MCF 10A (cell line): ENCODE data around the gene SLC30A1. TPM values are rescaled to one million over a fixed set of nuclear protein-coding genes. Genes with fewer than 3 reads are reported as not detected.

Experiments
- BruUV-seq: library from RNA; stranded (reverse); fragments of 400-500 nt; replicated peaks from 2 replicates; lab custom pipeline; 2021; lab: Mats Ljungman, UMichigan
- CTCF ChIA-PET: fragments of 300-600 bp; sonication (Branson Sonifier 250); formaldehyde crosslinking; extraction: SDS; loops from one replicate; lab custom pipeline; 2021; ENCODE audit warnings: antibody characterized with exemption, inconsistent platforms; lab: Yijun Ruan, JAX
- POLR2A ChIA-PET: fragments of 300-600, 350-650 bp; sonication (Branson Sonifier 250); formaldehyde crosslinking; extraction: SDS; loops from one replicate; lab custom pipeline; 2020; ENCODE audit warnings: antibody characterized with exemption, inconsistent platforms; lab: Yijun Ruan, JAX
- DNase-seq: peaks from one replicate; pipeline ENCODE4 v3.0.0-alpha.2; 2018; ENCODE audit not compliant: unreplicated experiment
- H3K27ac Mint-ChIP-seq: one replicate; pipeline ENCODE4 v1.8.0; 2022; ENCODE audit warnings: mild to moderate bottlenecking, low read depth, mixed read lengths; ENCODE audit not compliant: unreplicated experiment
- H3K27me3 Mint-ChIP-seq: one replicate; pipeline ENCODE4 v1.8.0; 2022; ENCODE audit warnings: mixed read lengths; ENCODE audit not compliant: insufficient read depth, unreplicated experiment
- H3K36me3 Mint-ChIP-seq: one replicate; pipeline ENCODE4 v1.8.0; 2022; ENCODE audit warnings: mild to moderate bottlenecking, moderate library complexity, mixed read lengths; ENCODE audit not compliant: insufficient read depth, unreplicated experiment
- H3K4me1 Mint-ChIP-seq: one replicate; pipeline ENCODE4 v1.8.0; 2022; ENCODE audit warnings: mixed read lengths; ENCODE audit not compliant: insufficient read depth, unreplicated experiment
- H3K4me3 Mint-ChIP-seq: one replicate; pipeline ENCODE4 v1.8.0; 2022; ENCODE audit warnings: mild to moderate bottlenecking, moderate library complexity, mixed read lengths; ENCODE audit not compliant: unreplicated experiment
- H3K9me3 Mint-ChIP-seq: one replicate; pipeline ENCODE4 v1.8.0; 2022; ENCODE audit warnings: mixed read lengths; ENCODE audit not compliant: unreplicated experiment
- intact Hi-C: fragments of 100-400 bp; cut with micrococcal nuclease; formaldehyde crosslinking; loops from 2 replicates; pipeline ENCODE4 v1.14.1; 2022
- total RNA-seq: library from RNA; stranded (reverse); gene quantifications from 2 replicates; pipeline ENCODE4 v1.2.3, GENCODE V29; 2022
- TF ChIP-seq, protein P1 (sequence below): fragments of 200-600 bp; IDR thresholded peaks from one replicate; pipeline ENCODE4 v1.8.0; 2022; ENCODE audit warnings: antibody characterized with exemption, mild to moderate bottlenecking; ENCODE audit not compliant: unreplicated experiment

SLC30A1 gene
- total RNA-seq, 1 experiment from 2014 or later, result 94.1 TPM

DNA sequence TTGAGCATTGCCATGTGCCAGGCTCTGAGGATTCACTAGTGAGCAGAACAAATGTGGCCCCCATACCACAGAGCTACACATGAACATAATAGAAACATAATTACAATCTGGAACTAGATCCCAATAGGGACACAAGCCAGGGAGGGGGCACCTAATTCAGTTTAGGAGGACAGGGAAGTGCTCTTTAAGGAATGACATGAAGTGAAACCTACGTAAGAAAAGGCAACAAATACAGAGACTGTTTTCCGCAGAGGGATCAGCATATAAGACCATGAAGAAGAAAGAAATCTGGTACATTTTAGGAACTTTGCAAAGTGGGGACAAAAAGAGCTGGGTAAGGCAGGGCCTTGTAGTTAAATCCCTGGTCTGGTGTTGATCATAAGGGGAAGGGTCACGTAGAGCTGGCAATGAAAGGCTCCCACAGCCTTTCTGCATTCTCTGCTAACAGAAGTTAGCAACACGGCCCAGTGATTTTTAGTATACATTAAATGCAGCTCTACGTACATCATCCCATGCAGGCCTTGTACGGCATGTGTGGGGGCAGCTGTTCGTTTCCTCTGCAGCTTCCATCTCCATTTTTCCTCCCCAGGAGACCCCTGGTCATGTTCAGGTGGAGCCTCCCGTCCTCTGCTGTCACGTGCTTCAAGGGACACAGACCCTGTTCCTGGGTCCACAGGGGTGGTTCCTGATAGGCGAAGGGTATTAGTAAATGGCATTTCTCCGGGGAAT lies 26.8 kb upstream of the SLC30A1 start:
- Mint-ChIP-seq H3K36me3 (no peaks in the 10 kb centered on the region), H3K4me1 (peaks cover 36% of the 10 kb centered on the region), H3K9me3 (no peaks in the 10 kb centered on the region), H3K27me3 (no peaks in the 10 kb centered on the region), H3K4me3 (no peak overlapping the region), H3K27ac (no peak overlapping the region)
- no TSS peak for BruUV-seq
- POLR2A ChIA-PET, result interaction anchor here (1.0 to 5.8 kb wide), 8 partner anchors 7 to 38 kb away, joined by 4 to 68 read pairs (median 8); partner anchors contain the start of gene SLC30A1
- TF ChIP-seq, protein P1, sequence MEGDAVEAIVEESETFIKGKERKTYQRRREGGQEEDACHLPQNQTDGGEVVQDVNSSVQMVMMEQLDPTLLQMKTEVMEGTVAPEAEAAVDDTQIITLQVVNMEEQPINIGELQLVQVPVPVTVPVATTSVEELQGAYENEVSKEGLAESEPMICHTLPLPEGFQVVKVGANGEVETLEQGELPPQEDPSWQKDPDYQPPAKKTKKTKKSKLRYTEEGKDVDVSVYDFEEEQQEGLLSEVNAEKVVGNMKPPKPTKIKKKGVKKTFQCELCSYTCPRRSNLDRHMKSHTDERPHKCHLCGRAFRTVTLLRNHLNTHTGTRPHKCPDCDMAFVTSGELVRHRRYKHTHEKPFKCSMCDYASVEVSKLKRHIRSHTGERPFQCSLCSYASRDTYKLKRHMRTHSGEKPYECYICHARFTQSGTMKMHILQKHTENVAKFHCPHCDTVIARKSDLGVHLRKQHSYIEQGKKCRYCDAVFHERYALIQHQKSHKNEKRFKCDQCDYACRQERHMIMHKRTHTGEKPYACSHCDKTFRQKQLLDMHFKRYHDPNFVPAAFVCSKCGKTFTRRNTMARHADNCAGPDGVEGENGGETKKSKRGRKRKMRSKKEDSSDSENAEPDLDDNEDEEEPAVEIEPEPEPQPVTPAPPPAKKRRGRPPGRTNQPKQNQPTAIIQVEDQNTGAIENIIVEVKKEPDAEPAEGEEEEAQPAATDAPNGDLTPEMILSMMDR, result no peak
- intact Hi-C loops, result no loop called here
- CTCF ChIA-PET, result interaction anchor here (0.5 to 3.4 kb wide), 17 partner anchors 9 to 1024 kb away, joined by 3 to 30 read pairs (median 4); no protein-coding TSS in a partner anchor
- DNase-seq, result no peak

DNA sequence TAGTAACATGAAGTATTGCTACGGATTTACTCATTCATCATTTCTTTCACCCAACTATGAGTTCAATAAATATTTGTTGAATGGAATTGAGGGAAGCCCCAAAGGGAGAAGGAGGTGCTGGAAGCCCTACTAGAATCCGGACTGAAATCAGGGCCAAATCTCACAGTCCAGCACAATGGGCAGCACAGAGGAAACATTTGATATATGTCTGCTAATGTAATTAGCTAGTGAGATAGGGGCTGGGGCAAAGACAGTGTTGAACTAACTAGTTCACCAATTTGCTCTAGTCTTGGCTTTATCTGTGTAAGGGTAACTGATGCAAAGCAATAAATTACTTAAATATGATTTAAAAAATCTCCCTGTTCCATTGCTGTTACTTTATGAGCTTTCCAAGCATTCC lies 26.1 kb upstream of the SLC30A1 start:
- ChIA-PET POLR2A (interaction anchor here (1.0 to 5.8 kb wide), 8 partner anchors 8 to 39 kb away, joined by 4 to 68 read pairs (median 8); partner anchors contain the start of gene SLC30A1), CTCF (interaction anchor here (0.5 to 3.4 kb wide), 12 partner anchors 16 to 1025 kb away, joined by 3 to 30 read pairs (median 4); no protein-coding TSS in a partner anchor)
- no peaks in the 10 kb centered on the region for H3K9me3 Mint-ChIP-seq
- no peak overlapping the region for H3K27ac Mint-ChIP-seq
- DNase-seq, result no peak
- intact Hi-C loops, result no loop called here
- no peaks in the 10 kb centered on the region for H3K27me3 Mint-ChIP-seq
- TF ChIP-seq, protein P1, result no peak
- no TSS peak for BruUV-seq
- H3K4me1 Mint-ChIP-seq, result peaks cover 36% of the 10 kb centered on the region
- no peaks in the 10 kb centered on the region for H3K36me3 Mint-ChIP-seq
- no peak overlapping the region for H3K4me3 Mint-ChIP-seq

- TF ChIP-seq, protein P1, result no peak
- intact Hi-C loops, result no loop called here
- Mint-ChIP-seq H3K27me3 (no peaks in the 10 kb centered on the region), H3K36me3 (no peaks in the 10 kb centered on the region), H3K4me1 (peaks cover 32% of the 10 kb centered on the region), H3K9me3 (no peaks in the 10 kb centered on the region), H3K27ac (no peak overlapping the region), H3K4me3 (no peak overlapping the region)
- BruUV-seq, result no TSS peak
- ChIA-PET POLR2A (interaction anchor here (1.0 to 5.8 kb wide), 9 partner anchors 8 to 39 kb away, joined by 4 to 68 read pairs (median 8); partner anchors contain the start of gene SLC30A1), CTCF (interaction anchor here (0.9 to 3.4 kb wide), 9 partner anchors 16 to 281 kb away, joined by 3 to 30 read pairs (median 4); no protein-coding TSS in a partner anchor)
- DNase-seq, result no peak
These were observed 25.6 kb upstream of the SLC30A1 start for GRCh38 chr1:211604548-211604947.

- CTCF ChIA-PET, result interaction anchor here (0.5 to 2.6 kb wide), 8 partner anchors 29 to 468 kb away, joined by 3 to 17 read pairs (median 5); no protein-coding TSS in a partner anchor
- Mint-ChIP-seq H3K4me3 (no peak overlapping the region), H3K36me3 (no peaks in the 10 kb centered on the region), H3K9me3 (no peaks in the 10 kb centered on the region), H3K4me1 (peaks cover 25% of the 10 kb centered on the region), H3K27me3 (no peaks in the 10 kb centered on the region), H3K27ac (no peak overlapping the region)
- BruUV-seq, result no TSS peak
- POLR2A ChIA-PET, result interaction anchor here (0.6 to 5.8 kb wide), 15 partner anchors 9 to 48 kb away, joined by 3 to 68 read pairs (median 8); partner anchors contain the start of gene SLC30A1
- no peak for DNase-seq
- intact Hi-C loops, result no loop called here
- TF ChIP-seq, protein P1, result no peak
These were observed 24.8 kb upstream of the SLC30A1 start for GRCh38 chr1:211603713-211604112.
